HG02870 (cell line): ENCODE data around the gene NNAT.
"Not testable (repeated sequence)": the region's sequence is repeated elsewhere in the genome, so short reads cannot be mapped to it uniquely, and the experiment has no call there.

Experiments used
- ATAC-seq: cut with Tn5 transposase; IDR thresholded peaks from one replicate; pipeline ENCODE4 v1.9.1; 2021; ENCODE audit warnings: mild to moderate bottlenecking, moderate library complexity; ENCODE audit not compliant: unreplicated experiment

Gene NNAT

GRCh38 chr20:37521061-37521771 lies at the start of gene NNAT:
Gene NNAT (plus strand): TSS chr20:37521250. CDS start chr20:37521332, 82 bp downstream.
- no peak for ATAC-seq

DNA sequence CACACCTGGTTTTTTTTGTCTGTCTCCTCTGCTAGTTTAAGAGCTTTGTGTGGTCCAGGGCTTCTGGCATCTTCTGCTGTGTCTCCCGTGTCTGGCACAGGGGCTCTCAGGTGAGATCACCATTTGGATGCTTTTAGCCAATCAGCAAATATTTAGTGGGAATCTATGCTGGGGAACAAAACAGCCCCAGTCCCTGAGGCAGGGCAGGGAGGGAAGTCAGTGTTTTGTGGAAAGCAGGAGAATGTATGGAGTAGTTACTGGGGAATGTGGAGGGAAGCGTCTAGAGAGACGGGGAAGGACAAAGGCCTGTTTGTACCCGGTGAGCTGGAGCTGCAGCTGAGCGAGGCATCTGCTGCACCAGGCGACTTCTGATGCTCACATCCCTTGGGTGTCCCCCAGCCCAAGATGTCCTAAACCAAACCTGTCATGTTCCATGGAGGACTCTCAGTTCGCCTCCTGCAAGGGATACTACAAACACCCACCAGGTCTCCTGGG lies 49.3 kb upstream of the NNAT start:
- ATAC-seq, result no peak

GRCh38 chr20:37472435-37472834 lies 48.6 kb upstream of the NNAT start:
- ATAC-seq, result not testable (repeated sequence)

- ATAC-seq, result no peak
Measured at GRCh38 chr20:37473249-37474000, 47.6 kb upstream of the NNAT start.

DNA sequence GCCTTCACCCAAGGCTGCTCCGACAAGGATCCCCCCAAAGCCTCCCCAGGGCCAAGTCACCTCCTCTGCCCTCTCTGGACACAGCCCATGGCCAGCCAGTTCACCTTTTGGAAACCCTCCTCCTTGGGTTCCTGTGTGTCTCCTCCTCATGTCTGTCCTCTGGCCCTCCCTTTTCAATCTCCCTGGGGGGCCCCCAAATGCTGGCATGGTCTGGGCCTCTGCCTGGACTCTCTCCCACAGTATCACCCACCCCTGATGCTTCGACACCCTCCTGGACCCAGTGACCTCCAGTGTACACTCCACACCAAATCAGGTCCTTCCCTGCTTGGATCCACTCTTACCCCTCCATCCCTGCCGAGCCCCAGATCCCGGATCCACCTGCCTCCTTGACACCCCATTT lies 46.7 kb upstream of the NNAT start:
- no peak for ATAC-seq

DNA sequence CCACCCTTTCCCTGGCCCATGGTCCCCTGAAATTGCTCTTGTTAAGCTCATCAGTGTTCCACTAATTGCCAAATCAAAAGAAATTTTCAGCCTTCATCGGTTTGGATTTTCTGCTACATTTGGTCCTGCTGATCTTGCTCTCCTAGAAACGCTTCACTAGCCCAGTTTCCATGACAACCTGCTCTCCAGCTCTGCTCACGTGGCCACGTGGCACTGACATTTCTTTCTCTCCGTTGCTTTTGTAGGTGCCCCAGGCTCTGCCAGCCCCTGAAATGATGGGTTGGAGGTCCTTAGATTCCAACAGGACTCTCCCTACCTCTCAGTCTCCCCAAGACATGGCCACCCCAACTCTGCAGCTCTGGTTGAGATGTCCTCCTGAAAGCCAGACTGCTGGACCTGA lies 45.8 kb upstream of the NNAT start:
- no peak for ATAC-seq

GRCh38 chr20:37477041-37477440 lies 44.0 kb upstream of the NNAT start:
- ATAC-seq, result no peak

DNA sequence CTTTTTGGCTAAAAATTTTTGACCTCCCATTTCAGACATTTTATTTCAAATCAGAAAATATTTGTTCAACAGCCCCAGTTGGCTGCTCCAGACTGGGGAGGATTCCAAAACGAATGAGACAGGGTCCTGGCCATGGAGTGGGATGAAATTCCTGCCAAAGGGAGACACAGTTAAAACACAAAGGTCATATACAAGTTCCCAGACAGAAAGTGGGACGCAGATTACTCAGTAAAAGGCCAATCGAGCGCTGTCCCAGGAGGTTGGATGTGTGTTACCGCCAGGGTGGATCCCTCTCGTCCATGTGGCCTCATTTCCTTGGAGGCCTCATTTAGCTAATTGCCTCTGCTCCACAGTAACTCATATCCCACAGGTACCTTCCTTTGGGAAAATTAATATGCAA lies 41.8 kb upstream of the NNAT start:
- no peak for ATAC-seq

DNA sequence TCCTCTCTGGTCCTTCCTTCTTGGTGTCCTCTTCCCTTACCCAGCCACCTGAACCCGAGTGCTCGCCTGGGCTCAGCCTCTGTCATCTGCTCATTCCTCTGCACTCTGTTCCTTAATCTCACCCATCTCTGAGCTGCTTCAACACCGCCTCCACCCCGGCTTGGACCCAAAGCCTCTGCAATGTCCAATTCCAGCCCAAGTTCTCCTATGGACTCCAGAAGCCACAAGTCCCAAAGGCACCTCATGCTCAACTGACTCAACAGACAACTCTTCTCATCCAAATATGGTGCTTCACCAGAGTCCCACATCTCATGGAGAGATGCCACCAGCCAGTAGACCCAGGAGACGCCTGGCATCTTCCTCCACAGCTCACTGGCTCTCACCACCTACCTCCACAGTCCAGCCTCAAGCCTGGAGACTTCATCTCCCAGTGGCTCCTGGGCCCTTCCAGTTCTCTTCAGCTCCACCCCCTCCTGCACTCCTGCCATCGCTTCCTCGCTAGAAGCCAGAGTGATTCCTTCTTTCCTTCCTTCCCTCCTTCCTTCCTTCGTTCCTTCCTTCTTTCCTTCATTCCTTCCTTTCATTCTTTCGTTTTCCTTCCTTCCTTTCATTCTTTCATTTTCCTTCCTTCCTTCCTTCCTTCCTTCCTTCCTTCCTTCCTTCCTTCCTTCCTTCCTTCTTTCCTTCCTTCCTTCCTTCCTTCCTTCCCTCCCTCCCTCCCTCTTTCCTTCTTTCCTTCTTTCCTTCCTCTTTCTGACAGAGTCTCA lies 40.9 kb upstream of the NNAT start:
- ATAC-seq, result no peak

DNA sequence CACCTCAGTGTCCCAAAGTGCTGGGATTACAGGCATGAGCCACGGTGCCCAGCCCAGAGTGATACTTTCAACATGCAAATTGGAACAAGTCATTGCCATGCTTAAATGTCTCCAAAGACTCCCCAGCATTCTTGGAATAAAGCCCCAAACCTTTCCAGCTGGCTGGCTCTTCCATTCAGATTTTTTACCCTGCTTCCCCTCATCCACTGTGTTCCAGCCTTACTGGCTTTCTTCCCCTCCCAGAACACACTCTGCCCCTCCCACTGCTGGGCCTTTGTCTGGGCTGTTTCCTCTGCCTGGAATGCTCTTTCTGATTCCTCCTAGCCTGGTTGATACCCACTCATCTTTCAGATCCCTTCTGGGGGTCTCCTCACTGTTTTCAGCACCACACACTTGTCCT lies 40.1 kb upstream of the NNAT start:
- no peak for ATAC-seq

DNA sequence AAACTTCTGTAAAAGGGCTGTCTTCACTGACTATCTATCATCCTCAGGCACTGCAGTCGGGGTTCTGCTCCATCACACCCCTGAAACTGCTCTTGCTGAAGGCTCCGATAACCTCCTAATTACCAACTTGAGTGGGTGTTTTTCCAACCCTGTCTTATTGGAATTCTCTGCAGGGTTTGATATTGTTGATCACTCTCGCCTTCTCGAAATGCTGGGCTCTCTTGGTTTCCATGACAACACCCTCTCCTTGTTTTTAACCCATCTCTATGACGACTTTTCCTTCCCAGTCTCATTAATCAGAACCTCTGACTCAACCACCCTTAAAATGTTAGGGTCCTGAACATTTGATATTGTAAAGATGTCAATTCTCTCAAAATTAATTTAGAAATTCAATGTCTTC lies 39.4 kb upstream of the NNAT start:
- no peak for ATAC-seq

DNA sequence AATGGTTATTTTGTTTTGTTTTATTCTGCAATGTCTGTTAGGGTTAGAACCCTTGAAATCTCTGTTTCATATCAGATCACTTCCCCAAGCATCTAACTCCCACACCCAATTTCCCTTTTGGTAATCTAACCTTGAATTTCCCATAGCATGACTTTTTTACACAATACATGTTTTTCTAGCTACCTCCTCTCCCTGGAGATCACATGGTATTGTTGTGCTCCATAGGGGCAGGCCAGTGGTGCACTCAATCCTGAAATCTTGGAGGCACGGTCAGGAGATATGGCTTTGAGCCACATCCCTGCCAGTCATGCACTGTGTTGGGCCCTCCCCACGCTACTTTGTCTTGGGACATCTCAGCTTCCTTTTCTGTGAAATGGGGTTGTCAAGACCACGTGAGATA lies 36.7 kb upstream of the NNAT start:
- no peak for ATAC-seq

- not testable (repeated sequence) for ATAC-seq
Measured at GRCh38 chr20:37486209-37486608, 34.8 kb upstream of the NNAT start.

GRCh38 chr20:37490663-37491350 lies 30.2 kb upstream of the NNAT start:
- ATAC-seq, result no peak

- no peak for ATAC-seq
Measured at GRCh38 chr20:37492096-37492625, 28.9 kb upstream of the NNAT start.

DNA sequence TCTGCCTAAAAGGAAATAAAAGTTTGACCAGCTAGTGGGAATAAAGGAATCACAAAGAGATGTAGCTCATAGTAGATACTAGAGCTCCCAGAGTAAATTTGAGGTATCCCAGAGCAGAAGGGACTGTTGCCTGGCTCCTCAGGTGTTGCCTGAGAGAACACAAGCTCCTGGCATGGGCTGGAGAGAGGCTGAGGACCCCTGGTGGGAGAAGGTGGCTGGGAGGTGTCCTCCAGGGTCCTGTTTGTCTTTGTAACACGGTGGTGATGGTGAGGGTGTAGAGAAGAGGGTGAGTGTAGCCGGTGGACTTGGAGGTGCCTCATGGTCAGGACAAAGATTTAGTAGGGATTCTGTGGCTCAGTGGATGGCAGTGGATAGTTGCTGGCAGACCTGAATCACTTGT lies 28.1 kb upstream of the NNAT start:
- no peak for ATAC-seq

- no peak for ATAC-seq
Measured at GRCh38 chr20:37494301-37494700, 26.7 kb upstream of the NNAT start.

- ATAC-seq, result no peak
Measured at GRCh38 chr20:37494796-37495195, 26.3 kb upstream of the NNAT start.

GRCh38 chr20:37498066-37498665 lies 22.9 kb upstream of the NNAT start:
- no peak for ATAC-seq

DNA sequence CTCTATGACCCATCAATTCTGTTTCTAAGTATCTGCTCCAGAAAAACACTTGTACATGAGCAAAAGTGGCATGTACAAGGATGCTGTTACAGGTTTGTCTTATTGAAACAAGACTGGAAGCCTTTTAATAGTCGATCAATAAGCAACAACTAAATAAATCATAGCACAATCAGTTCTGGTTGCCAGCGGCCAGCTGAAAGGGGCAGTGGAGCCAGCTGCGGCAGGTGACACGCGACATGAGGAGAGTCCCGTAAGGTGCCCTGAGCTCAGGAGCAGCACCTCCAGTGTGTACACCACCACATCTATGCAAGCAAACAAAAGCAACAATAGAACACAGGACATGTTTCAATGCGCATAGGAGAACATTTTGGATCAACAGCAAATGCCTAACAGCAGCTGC lies 20.7 kb upstream of the NNAT start:
- no peak for ATAC-seq
